K562 (cell line): Measurements from ENCODE around the gene HIVEP2. TPM values are rescaled to one million over a fixed set of nuclear protein-coding genes. Genes with fewer than 3 reads are reported as not detected.

Experiments used
- ARID3B ChIP-seq: fragments of 250-450 bp; sonication (Bioruptor Pico); IDR thresholded peaks from 2 replicates; pipeline ENCODE4 v1.4.0; 2020; ENCODE audit warnings: borderline replicate concordance
- ETV6 ChIP-seq, 3 experiments: fragments of 150-350 bp in 1 of 3; sonication (generic) in 1 of 3; formaldehyde crosslinking in 1 of 3; IDR thresholded peaks; 2 replicates each; pipeline versions ENCODE4 v1.6.1 to v1.8.0; 2014 to 2022; ENCODE audit warnings: borderline replicate concordance in 2 of 3, low read depth in 2 of 3, antibody characterized with exemption in 1 of 3, low read length in 1 of 3, mild to moderate bottlenecking in 1 of 3, missing genetic modification reagents in 1 of 3
- FOSL1 ChIP-seq: fragments of 200-800 bp; sonication (Bioruptor generic); conservative IDR thresholded peaks from 2 replicates; pipeline ENCODE4 v1.6.1; 2016; ENCODE audit warnings: missing genetic modification characterization, missing compliant biosample characterization
- KLF13 ChIP-seq: fragments of 450-650 bp; IDR thresholded peaks from 2 replicates; pipeline ENCODE4 v1.6.1; 2016; ENCODE audit warnings: missing genetic modification characterization, low read depth, mild to moderate bottlenecking, missing compliant biosample characterization, moderate library complexity, borderline replicate concordance
- TCF3 ChIP-seq: sonication (generic); formaldehyde crosslinking; IDR thresholded peaks from 2 replicates; pipeline ENCODE4 v1.4.0; 2020; ENCODE audit warnings: mild to moderate bottlenecking, missing genetic modification reagents
- XRCC3 ChIP-seq: fragments of 450-650 bp; IDR thresholded peaks from 2 replicates; pipeline ENCODE4 v1.6.1; 2017; ENCODE audit warnings: mild to moderate bottlenecking, moderate library complexity
- ZKSCAN8 ChIP-seq: fragments of 200-800 bp; sonication (Bioruptor generic); IDR thresholded peaks from 2 replicates; pipeline ENCODE4 v1.6.1; 2016; ENCODE audit warnings: missing genetic modification characterization, missing compliant biosample characterization
- ZNF140 ChIP-seq: fragments of 250-450 bp; sonication (Bioruptor Pico); IDR thresholded peaks from 2 replicates; pipeline ENCODE4 v1.8.0; 2021; ENCODE audit warnings: moderate library complexity, mild to moderate bottlenecking, inconsistent platforms
- polyA plus RNA-seq, 8 experiments: library from polyadenylated mRNA; depleted of rRNA in 4 of 8; stranded (reverse) in 5 of 8; unstranded in 3 of 8; fragments of >200 nt; fragmentation: Nextera tagmentation in 2 of 8; fragmentation: Illumina TruSeq in 1 of 8; extraction: Ambion mirVana in 2 of 8; extraction: Trizol in 1 of 8; gene quantifications; 2 replicates each; pipeline versions ENCODE4 v1.2.1 to v1.2.3, GENCODE V29; 2011 to 2014; ENCODE audit warnings: inconsistent platforms in 1 of 8, missing spikeins in 1 of 8
- total RNA-seq, 7 experiments: library from RNA; depleted of rRNA in 6 of 7; stranded (reverse); fragments of >200 nt in 6 of 7; fragmentation: Illumina TruSeq in 2 of 7; extraction: Trizol in 2 of 7; gene quantifications; 2 replicates each; pipeline versions ENCODE4 v1.2.1 to v1.2.3, GENCODE V29; 2011 to 2021; ENCODE audit warnings: low replicate concordance in 1 of 7

HIVEP2 gene
- total and polyA plus RNA-seq, 9 of the 15 experiments (the other 6 are each of a cell fraction or from before 2014, with no cell fraction given), result under 0.01 to 1.2 (median 0.31) TPM

GRCh38 chr6:142702501-142703460 is 242.2 kb downstream of the HIVEP2 start (continued):
- TF ChIP-seq ETV6 (IDR thresholded peaks at IDR 0.05; ENCODE audit: borderline replicate concordance in 1 of 2, low read depth in 2 of 2, low read length in 1 of 2), result peak in 1 of 2 experiments; percentile 38; a peak in 1 of 4 replicates
- no peak for TF ChIP-seq ETV6 (CRISPR knock-in tag; IDR thresholded peaks at IDR 0.05; ENCODE audit: borderline replicate concordance)
- no peak for TF ChIP-seq TCF3 (CRISPR knock-in tag)
- no peak for TF ChIP-seq KLF13 (tag)
- no peak for TF ChIP-seq ARID3B (CRISPR knock-in tag)
- no peak for TF ChIP-seq ZKSCAN8 (CRISPR knock-in tag)
- no peak for TF ChIP-seq XRCC3
- TF ChIP-seq FOSL1 (tag), result no peak
- no peak for TF ChIP-seq ZNF140

Other genes starting within 250 kb of the HIVEP2 start
- gene AIG1, start 115.7 kb upstream of the HIVEP2 start, total RNA-seq (2014; rRNA removed), result 74.8 and 75.7 TPM in 2 replicates
- 116 and 118 TPM in 2 replicates for gene AIG1, start 115.7 kb upstream of the HIVEP2 start, total RNA-seq (2014; rRNA removed; fragmentation: Illumina TruSeq; extraction: Trizol)
- 127 and 134 TPM in 2 replicates for gene AIG1, start 115.7 kb upstream of the HIVEP2 start, total RNA-seq (2015; rRNA removed; fragmentation: Illumina TruSeq; extraction: Trizol)
- gene AIG1, start 115.7 kb upstream of the HIVEP2 start, total RNA-seq (2021), result 85.2 and 89.8 TPM in 2 replicates
- 279 and 333 TPM in 2 replicates for gene AIG1, start 115.7 kb upstream of the HIVEP2 start, polyA plus RNA-seq (2011; rRNA removed)
- 95.2 and 110 TPM in 2 replicates for gene AIG1, start 115.7 kb upstream of the HIVEP2 start, polyA plus RNA-seq (2014; fragmentation: Illumina TruSeq; extraction: Trizol)
- 100 to 1,000 TPM; 129 to 169 TPM for gene AIG1, start 115.7 kb upstream of the HIVEP2 start, polyA plus RNA-seq (2014; fragmentation: Nextera tagmentation; extraction: Ambion mirVana)
- gene AIG1, start 115.7 kb upstream of the HIVEP2 start, polyA plus RNA-seq (2014; rRNA removed), result 127 and 157 TPM in 2 replicates